DMS153 treated with DMSO at 0.1 percent for 48 hours (cell line): ENCODE data around the gene PRDM16.
A peak's percentile ranks its signal among the peaks of the same experiment; 100 is the strongest.

ENCODE experiments used
- DNase-seq: peaks from one replicate; lab custom pipeline; 2025; ENCODE audit not compliant: unreplicated experiment; lab: John Stamatoyannopoulos, UW

PRDM16 gene

GRCh38 chr1:3067671-3068563 is 1.1 kb upstream of the PRDM16 start:
- no peak for DNase-seq

GRCh38 chr1:3069491-3070308 is 697 bp downstream of the PRDM16 start:
- peak; percentile 16 for DNase-seq

GRCh38 chr1:3070309-3070643 is 1.3 kb downstream of the PRDM16 start:
- DNase-seq: no peak

GRCh38 chr1:3070644-3071564 is 1.9 kb downstream of the PRDM16 start:
- no peak for DNase-seq

- no peak for DNase-seq
Observed at GRCh38 chr1:3071565-3072390, 2.8 kb downstream of the PRDM16 start.

- DNase-seq: no peak
Observed at GRCh38 chr1:3072391-3073185, 3.6 kb downstream of the PRDM16 start.

- no peak for DNase-seq
Observed at GRCh38 chr1:3073186-3073488, 4.1 kb downstream of the PRDM16 start.

GRCh38 chr1:3073489-3074296 is 4.7 kb downstream of the PRDM16 start:
- DNase-seq: no peak

- no peak for DNase-seq
Observed at GRCh38 chr1:3074297-3074741, 5.3 kb downstream of the PRDM16 start.

GRCh38 chr1:3074800-3075199 is 5.8 kb downstream of the PRDM16 start:
- DNase-seq: no peak

GRCh38 chr1:3075666-3076362 is 6.8 kb downstream of the PRDM16 start:
- DNase-seq: no peak

- DNase-seq: no peak
Observed at GRCh38 chr1:3076363-3076740, 7.3 kb downstream of the PRDM16 start.

GRCh38 chr1:3077081-3077480 is 8.1 kb downstream of the PRDM16 start:
- no peak for DNase-seq

- DNase-seq: no peak
Observed at GRCh38 chr1:3077561-3077960, 8.6 kb downstream of the PRDM16 start.

GRCh38 chr1:3078430-3078861 is 9.4 kb downstream of the PRDM16 start:
- DNase-seq: no peak

GRCh38 chr1:3078871-3079270 is 9.9 kb downstream of the PRDM16 start:
- no peak for DNase-seq

GRCh38 chr1:3079381-3080052 is 10.5 kb downstream of the PRDM16 start:
- DNase-seq: no peak
